DOHH2 (cell line): ENCODE measurements around the gene KIFC1.

Source experiments
- H3F3A ChIP-seq: fragments of 200-600 bp; sonication (generic), shearing (Covaris generic); 2 replicates; pipeline ENCODE4 v1.6.0; 2016; ENCODE audit warnings: antibody characterized with exemption, mild to moderate bottlenecking; ENCODE audit not compliant: control insufficient read depth, insufficient read depth
- H3K27ac ChIP-seq: fragments of 200-600 bp; sonication (generic); 2 replicates; pipeline ENCODE4 v1.5.1; 2014; ENCODE audit warnings: low read depth, mild to moderate bottlenecking, low read length, moderate library complexity
- H3K27me3 ChIP-seq: fragments of 200-600 bp; sonication (generic); 2 replicates; pipeline ENCODE4 v1.6.1; 2014; ENCODE audit warnings: mild to moderate bottlenecking, low read length, mixed read lengths; ENCODE audit not compliant: control insufficient read depth
- H3K36me3 ChIP-seq: fragments of 200-600 bp; sonication (generic); 2 replicates; pipeline ENCODE4 v1.6.1; 2014; ENCODE audit warnings: mild to moderate bottlenecking, low read length, moderate library complexity, mixed read lengths; ENCODE audit not compliant: control insufficient read depth
- H3K4me1 ChIP-seq: fragments of 200-600 bp; sonication (generic); 2 replicates; pipeline ENCODE4 v1.6.1; 2014; ENCODE audit warnings: mild to moderate bottlenecking, low read length, mixed read lengths; ENCODE audit not compliant: control insufficient read depth
- H3K4me2 ChIP-seq: fragments of 200-600 bp; sonication (generic); 2 replicates; pipeline ENCODE4 v1.6.0; 2014; ENCODE audit warnings: mild to moderate bottlenecking, low read length, moderate library complexity
- H3K4me3 ChIP-seq: fragments of 200-600 bp; sonication (generic); 2 replicates; pipeline ENCODE4 v1.5.1; 2014; ENCODE audit warnings: mild to moderate bottlenecking, low read length, mixed read lengths
- H3K79me2 ChIP-seq: fragments of 200-600 bp; sonication (generic); 2 replicates; pipeline ENCODE4 v1.6.1; 2014; ENCODE audit warnings: mild to moderate bottlenecking, low read length, mixed read lengths; ENCODE audit not compliant: control insufficient read depth
- H3K9me2 ChIP-seq: fragments of 200-600 bp; sonication (generic); replicated peaks from 2 replicates; pipeline ENCODE4 v1.6.1; 2014; ENCODE audit warnings: mild to moderate bottlenecking, low read length, mixed read lengths; ENCODE audit not compliant: control insufficient read depth
- H3K9me3 ChIP-seq: fragments of 200-600 bp; sonication (generic); 2 replicates; pipeline ENCODE4 v1.6.1; 2014; ENCODE audit warnings: antibody characterized with exemption, low read length, mixed read lengths; ENCODE audit not compliant: control insufficient read depth, insufficient read depth
- H4K20me1 ChIP-seq: fragments of 200-600 bp; sonication (generic); 2 replicates; pipeline ENCODE4 v1.6.0; 2014; ENCODE audit warnings: low read depth, mild to moderate bottlenecking, antibody characterized with exemption, low read length, moderate library complexity; ENCODE audit not compliant: control insufficient read depth, insufficient read depth
- EZH2phosphoT487 ChIP-seq: fragments of 200-600 bp; sonication (generic); IDR thresholded peaks from 2 replicates; pipeline ENCODE4 v1.6.1; 2017; ENCODE audit warnings: borderline replicate concordance, mild to moderate bottlenecking, antibody characterized with exemption, low read length, moderate library complexity, mixed read lengths
- TF ChIP-seq, protein P1 (sequence below): fragments of 200-600 bp; sonication (generic); IDR thresholded peaks from one replicate; pipeline ENCODE4 v1.5.1; 2014; ENCODE audit warnings: antibody characterized with exemption, mild to moderate bottlenecking, low read depth, low read length; ENCODE audit not compliant: poor library complexity, severe bottlenecking

The KIFC1 gene

DNA sequence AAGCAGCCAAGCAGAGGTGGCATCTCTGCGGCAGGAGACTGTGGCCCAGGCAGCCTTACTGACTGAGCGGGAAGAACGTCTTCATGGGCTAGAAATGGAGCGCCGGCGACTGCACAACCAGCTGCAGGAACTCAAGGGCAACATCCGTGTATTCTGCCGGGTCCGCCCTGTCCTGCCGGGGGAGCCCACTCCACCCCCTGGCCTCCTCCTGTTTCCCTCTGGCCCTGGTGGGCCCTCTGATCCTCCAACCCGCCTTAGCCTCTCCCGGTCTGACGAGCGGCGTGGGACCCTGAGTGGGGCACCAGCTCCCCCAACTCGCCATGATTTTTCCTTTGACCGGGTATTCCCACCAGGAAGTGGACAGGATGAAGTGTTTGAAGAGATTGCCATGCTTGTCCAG is 13.3 kb downstream of the KIFC1 start:
- H3K4me1 ChIP-seq = peaks cover 9% of the 10 kb centered on the region
- peaks cover 16% of the 10 kb centered on the region for H3K79me2 ChIP-seq
- H3K4me3 ChIP-seq = no peak overlapping the region
- no peaks in the 10 kb centered on the region for H3K27me3 ChIP-seq
- no peaks in the 10 kb centered on the region for H3K9me3 ChIP-seq
- no peak overlapping the region for H3K4me2 ChIP-seq
- TF ChIP-seq EZH2phosphoT487 = no peak
- TF ChIP-seq, protein P1, sequence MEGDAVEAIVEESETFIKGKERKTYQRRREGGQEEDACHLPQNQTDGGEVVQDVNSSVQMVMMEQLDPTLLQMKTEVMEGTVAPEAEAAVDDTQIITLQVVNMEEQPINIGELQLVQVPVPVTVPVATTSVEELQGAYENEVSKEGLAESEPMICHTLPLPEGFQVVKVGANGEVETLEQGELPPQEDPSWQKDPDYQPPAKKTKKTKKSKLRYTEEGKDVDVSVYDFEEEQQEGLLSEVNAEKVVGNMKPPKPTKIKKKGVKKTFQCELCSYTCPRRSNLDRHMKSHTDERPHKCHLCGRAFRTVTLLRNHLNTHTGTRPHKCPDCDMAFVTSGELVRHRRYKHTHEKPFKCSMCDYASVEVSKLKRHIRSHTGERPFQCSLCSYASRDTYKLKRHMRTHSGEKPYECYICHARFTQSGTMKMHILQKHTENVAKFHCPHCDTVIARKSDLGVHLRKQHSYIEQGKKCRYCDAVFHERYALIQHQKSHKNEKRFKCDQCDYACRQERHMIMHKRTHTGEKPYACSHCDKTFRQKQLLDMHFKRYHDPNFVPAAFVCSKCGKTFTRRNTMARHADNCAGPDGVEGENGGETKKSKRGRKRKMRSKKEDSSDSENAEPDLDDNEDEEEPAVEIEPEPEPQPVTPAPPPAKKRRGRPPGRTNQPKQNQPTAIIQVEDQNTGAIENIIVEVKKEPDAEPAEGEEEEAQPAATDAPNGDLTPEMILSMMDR = no peak
- no peak overlapping the region for H3K27ac ChIP-seq
- H4K20me1 ChIP-seq = no peaks in the 10 kb centered on the region
- H3K36me3 ChIP-seq = peaks cover 86% of the 10 kb centered on the region
- peaks cover 41% of the 10 kb centered on the region for H3F3A ChIP-seq
- no peaks in the 10 kb centered on the region for H3K9me2 ChIP-seq

DNA sequence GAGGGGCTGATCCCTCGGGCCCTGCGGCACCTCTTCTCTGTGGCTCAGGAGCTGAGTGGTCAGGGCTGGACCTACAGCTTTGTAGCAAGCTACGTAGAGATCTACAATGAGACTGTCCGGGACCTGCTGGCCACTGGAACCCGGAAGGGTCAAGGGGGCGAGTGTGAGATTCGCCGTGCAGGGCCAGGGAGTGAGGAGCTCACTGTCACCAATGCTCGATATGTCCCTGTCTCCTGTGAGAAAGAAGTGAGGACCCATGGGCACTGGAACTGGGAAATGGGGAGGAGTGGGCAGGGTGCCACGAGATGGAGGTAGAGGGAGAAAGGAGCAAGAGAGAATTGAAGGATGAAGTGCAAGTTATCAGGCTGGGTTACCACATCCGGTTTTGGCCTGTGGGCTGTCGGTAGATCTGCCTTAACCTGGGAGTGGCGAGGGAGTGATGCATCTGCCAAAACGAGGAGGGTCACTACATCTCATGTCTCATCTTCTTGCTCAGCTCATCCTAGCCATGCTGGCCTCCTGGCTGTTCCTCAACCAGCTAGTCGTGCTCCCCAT is 13.8 kb downstream of the KIFC1 start:
- H3K27ac ChIP-seq = no peak overlapping the region
- H3F3A ChIP-seq = peaks cover 41% of the 10 kb centered on the region
- H3K9me3 ChIP-seq = no peaks in the 10 kb centered on the region
- no peak overlapping the region for H3K4me3 ChIP-seq
- no peaks in the 10 kb centered on the region for H4K20me1 ChIP-seq
- H3K4me1 ChIP-seq = peaks cover 10% of the 10 kb centered on the region
- H3K4me2 ChIP-seq = no peak overlapping the region
- H3K36me3 ChIP-seq = peaks cover 80% of the 10 kb centered on the region
- H3K9me2 ChIP-seq = no peaks in the 10 kb centered on the region
- H3K27me3 ChIP-seq = no peaks in the 10 kb centered on the region
- no peak for TF ChIP-seq EZH2phosphoT487
- peaks cover 10% of the 10 kb centered on the region for H3K79me2 ChIP-seq

DNA sequence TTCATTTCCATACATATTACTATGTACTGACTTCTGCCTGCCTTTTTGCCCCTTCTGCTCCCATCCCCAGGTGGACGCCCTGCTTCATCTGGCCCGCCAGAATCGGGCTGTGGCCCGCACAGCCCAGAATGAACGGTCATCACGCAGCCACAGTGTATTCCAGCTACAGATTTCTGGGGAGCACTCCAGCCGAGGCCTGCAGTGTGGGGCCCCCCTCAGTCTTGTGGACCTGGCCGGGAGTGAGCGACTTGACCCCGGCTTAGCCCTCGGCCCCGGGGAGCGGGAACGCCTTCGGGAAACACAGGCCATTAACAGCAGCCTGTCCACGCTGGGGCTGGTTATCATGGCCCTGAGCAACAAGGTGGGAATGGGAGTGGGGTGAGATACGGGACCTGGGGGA is 14.5 kb downstream of the KIFC1 start:
- Histone ChIP-seq H3F3A (peaks cover 41% of the 10 kb centered on the region), H3K9me2 (no peaks in the 10 kb centered on the region), H4K20me1 (no peaks in the 10 kb centered on the region), H3K36me3 (peaks cover 74% of the 10 kb centered on the region), H3K9me3 (no peaks in the 10 kb centered on the region), H3K27me3 (no peaks in the 10 kb centered on the region), H3K4me1 (peaks cover 10% of the 10 kb centered on the region), H3K79me2 (peaks cover 4% of the 10 kb centered on the region; the same call in 1 of the 2 replicates), H3K27ac (no peak overlapping the region), H3K4me3 (no peak overlapping the region), H3K4me2 (no peak overlapping the region)
- TF ChIP-seq EZH2phosphoT487 = no peak
- TF ChIP-seq, protein P1 = no peak

DNA sequence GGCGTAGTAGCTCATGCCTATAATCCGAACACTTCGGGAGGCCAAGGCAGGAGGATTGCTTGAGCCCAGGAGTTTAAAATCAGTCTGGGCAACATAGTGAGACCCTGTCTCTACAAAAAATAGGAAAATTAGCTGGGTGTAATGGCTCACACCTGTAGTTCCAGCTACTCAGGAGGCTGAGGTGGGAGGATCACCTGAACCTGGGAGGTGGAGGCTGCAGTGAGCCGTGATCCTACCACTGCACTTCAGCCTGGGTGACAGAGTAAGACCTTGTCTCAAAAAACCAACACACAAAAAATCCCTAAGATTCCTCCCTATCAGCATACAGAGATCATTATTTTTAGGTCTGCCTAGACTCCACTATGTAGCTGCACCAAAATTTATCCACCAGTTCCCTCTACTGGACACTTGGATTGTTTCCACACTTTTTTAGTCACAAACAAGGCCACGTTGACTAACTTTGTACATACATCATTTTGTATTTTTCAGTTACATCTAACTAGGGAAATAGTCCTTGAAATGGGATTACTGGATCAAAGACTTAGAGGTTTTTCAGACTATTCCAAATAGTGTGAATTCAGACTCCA is 15.6 kb downstream of the KIFC1 start:
- Histone ChIP-seq H3F3A (peaks cover 41% of the 10 kb centered on the region), H3K79me2 (peaks cover 9% of the 10 kb centered on the region), H3K4me2 (no peak overlapping the region), H3K27ac (peak overlapping the region; percentile 0; the same call in 1 of the 2 replicates), H3K4me3 (no peak overlapping the region), H4K20me1 (no peaks in the 10 kb centered on the region), H3K36me3 (peaks cover 65% of the 10 kb centered on the region), H3K9me2 (no peaks in the 10 kb centered on the region), H3K27me3 (no peaks in the 10 kb centered on the region), H3K4me1 (peaks cover 17% of the 10 kb centered on the region), H3K9me3 (no peaks in the 10 kb centered on the region)
- TF ChIP-seq, protein P1 = peak; percentile 33
- no peak for TF ChIP-seq EZH2phosphoT487
